Superior temporal gyrus (tissue), 1 donor: ENCODE results near the gene EXD3.

Source experiments
- DNase-seq: peaks from one replicate; pipeline ENCODE4 v3.0.0-alpha.2; 2016; ENCODE audit errors: extremely low spot score

Gene EXD3

DNA sequence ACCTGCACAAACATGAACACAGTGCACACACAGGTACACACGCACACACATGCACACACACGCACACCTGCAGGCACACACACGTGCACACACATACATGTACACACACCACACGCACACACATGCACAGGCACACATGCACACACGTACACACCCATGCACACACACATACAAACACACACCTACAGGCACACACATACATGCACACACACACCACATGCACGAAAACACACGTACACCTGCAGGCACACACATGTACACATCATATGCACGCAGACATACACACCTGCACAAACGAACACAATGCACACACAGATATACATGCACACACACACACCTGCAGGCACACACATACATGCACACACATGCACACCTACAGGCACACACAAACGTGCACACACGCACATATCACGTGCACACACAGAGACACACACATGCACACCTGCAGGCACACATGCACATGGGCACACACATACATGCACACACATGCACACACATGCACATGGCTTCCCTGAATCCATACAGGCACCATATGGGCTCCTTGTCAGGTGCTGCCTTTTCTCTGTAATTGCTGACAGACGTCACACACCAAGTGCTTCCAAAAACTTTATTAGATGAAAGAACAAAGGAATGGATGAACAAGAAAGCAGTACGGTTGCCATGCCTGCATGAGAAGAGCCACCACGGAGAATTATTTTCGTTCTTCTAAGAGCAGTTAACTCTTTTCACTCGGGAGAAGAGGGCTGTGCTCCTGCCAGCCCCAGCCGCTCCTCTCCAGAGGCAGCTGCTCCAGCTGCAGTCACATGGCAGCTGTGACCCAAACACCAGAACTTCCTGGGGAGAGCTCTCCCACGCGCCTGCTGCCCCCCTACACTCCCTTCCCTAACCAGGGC, 57.2 kb downstream of the EXD3 start:
- no peak for DNase-seq

DNA sequence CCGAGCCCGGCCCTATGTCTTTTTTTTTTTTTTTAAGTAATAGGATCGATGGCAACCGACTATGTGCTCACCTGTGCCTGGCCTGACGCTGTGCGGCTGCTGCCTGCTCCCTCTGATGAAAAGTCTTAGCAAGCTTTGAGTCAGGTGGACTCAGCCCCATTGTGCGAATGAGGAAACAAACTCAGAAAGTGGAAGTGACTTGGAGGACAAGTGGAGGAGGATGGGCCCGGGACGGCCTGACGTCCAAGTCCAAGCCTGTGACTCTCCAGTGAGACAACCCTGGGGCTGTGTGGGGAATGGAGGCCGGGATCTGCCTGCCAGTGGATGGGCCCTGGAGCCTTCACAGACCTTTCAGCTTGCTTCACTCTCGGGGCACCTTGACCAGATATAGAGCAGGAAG, 57.9 kb downstream of the EXD3 start:
- no peak for DNase-seq

DNA sequence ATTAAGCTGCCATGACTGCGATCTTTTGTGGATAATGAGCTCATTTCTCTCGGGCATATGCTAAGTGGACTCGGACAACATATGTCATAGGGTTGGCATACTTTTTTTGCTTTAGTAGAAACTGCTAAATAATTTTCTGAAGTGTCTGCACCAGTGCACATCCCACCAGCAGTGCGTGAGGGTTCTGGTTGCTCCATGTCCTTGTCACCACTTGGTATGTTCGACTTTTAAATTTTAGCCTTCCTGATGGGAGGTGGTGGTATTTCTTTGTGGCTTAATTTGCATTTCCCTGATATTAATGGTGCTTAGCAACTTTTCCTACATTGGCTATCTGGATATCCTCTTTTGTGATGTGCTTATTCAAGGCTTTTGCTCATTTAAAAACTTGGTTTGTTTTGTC, 63.1 kb downstream of the EXD3 start:
- DNase-seq: no peak

DNA sequence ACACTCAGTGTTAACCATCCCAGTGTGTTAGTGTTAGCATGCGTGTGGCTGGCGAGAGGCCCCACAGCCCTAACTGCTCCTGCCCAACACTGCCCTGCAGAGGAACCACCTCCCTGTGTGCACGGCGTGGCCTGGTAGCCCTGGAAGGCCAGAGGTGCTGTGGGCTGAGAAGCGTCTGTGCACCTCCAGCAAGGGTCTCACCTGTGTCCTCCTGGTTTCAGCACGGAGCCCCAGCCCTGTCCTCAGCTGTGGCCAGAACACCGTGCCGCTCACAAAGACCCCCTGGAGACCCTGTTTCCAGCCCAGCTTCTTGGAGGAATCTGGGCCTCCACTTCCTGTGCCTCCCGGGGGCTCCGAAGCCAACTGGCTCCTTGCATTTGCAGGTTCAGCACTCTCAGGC, 64.8 kb downstream of the EXD3 start:
- no peak for DNase-seq

DNA sequence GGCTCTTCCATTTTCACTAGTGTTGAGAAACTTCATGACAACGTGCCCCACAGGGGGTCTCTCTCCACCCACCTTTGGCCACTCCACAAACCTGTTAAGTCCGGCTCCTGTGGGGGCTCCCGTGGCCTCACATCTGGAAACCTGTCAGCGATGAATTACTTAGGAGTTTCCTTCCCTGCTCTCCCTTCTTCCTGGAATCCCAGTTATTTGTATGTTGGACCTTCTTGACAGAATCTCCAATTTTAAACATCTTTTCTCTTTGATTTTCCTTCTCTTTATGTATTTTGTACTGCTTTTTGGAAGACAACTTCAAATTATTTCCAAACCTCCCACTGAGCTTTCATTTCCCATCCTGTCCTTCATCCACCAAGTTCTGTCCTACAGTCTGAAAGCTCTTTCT, 65.8 kb downstream of the EXD3 start:
- no peak for DNase-seq

DNA sequence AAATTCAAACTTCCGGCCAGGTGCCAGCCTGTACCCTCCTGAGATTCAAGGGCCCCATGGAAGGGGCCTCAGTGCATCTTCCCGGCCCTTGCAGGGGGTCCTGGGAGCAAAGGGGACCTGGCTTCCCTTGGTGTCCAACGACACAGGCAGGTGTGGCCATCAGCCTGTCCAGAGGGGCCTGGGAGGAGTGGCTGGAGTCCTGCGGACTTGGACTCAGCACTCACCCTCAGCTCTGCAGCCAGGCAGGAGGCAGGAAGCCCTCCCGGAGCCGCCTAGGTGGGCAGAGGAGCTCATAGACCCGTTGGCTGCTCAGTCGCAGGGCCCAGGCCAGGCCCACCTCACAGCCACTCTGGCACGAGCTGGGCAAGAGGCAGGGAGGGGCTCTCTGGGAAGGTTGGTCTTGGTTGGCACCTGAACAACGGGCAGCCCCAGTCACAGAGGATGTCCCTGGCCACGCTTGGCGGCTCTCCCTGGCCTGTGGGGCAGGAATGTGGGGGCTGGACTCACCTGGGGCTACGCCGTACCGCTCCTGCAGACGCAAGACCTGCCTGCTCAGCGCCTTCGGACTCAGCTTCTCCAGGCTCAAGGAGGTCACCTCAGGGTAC, 67.1 kb downstream of the EXD3 start:
- DNase-seq: no peak

DNA sequence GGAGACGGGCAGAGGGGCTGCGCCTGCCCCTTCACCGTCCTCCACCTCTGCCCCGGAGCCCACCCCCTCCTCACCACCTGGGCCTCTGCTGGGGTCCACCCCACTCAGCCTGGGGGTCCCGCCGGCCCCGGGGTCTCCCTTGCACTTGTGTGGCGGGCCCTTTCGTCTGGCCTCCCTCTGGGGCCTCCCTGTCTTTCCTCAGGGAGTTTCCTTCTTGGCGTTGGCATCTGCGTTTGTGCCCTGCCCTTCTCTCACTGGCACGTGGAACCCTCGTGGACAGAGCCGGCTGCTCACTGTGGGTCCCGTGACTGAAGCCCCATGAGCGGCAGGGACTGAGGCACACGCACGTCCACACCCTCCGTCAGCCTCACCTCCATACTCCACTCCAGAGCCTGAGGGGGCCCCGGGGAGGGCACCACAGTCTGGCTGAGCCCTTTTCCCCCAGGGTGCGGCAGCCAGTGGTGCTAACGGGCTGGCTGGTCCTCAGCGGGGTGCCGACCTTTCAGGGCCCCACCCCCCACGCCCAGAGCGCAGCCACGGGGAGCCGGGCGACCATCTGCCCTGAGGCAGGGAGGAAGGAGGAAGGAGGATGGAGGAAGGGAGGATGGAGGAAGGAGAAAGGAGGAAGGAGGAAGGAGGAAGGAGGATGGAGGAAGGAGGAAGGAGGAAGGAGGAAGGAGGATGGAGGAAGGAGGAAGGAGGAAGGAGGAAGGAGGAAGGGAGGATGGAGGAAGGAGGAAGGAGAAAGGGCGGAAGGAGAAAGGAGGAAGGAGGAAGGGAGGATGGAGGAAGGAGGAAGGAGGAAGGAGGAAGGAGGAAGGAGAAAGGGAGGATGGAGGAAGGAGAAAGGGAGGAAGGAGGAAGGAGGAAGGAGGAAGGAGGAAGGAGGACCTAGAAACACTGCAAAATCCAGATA, 67.9 kb downstream of the EXD3 start:
- no peak for DNase-seq

DNA sequence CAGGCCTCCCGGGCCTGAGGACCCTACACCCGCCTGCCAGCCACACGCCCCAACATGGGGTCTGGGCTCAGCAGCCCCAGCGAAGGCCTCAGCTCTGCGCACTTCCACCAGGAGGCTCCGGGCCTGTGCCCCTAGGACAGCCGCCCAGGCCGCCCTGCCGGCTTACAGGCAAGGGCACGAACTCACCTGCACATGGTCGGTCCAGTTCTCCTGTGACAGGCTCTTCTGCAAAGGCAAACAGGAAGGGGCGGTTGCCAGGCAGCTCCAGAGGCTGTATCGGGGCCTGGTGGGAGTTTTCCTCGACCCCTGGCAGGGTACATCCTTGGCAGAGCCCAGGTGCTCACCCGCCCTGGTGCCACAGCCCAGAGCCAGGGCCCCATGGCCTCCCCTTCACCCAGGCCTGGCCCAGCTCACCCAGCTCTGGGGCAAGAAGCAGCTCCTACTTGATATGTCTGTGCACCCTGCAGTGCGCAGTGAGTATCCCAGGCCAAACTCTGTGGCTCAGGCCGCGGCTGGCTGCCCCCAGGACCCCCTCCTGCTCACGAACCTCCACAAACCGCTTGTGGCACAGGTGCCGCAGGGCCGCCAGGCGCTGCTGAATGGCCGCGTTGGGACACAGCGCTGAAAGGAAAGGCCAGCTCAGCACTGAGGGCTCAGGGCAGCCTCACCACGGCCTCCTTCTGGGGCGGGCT, 68.7 kb downstream of the EXD3 start:
- DNase-seq: no peak

DNA sequence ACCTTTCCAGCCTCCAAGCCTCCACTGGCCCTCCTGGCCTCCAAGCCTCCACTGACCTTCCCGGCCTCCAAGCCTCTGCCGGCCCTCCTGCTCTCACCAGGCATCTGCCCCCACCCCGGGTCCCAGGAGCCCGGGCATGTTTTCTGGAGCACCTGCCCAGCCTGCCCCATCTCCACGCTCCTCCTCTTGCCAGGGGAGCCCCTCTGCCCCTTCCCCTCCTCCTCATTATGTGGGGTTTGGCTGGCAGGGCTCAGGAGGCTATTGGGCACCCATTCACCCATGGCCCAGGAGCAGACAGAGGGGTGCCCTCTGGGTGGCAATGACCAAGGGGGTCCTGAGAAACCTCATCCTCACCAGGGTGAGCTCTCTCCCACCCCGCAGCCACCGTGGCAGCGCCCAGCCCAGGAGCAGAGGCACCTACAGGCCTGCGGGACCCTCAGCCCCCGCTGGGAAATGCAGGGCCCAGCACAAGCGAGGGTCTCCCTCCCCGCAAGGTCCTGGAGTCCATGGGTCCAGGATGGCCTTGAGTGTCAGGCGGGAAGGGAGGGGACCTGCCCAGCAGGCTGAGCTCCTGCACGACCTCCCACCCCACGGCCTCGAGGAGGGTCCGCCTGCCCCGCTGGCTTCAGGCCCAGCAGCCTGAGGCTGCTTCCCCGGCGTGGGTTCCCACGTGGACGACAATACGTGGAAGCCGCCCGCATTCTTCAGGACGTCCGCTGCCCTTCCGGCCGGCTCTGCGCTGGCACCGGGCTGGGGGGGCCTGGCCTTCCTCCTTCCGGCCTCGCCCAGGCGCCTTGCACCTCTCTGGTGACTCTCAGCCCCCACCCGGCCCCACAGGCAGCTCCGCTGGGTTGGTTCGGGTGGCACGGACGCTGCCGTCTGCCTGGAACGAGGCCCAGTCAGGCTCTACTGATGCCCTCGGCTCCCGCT, 69.5 kb downstream of the EXD3 start:
- DNase-seq: no peak

DNA sequence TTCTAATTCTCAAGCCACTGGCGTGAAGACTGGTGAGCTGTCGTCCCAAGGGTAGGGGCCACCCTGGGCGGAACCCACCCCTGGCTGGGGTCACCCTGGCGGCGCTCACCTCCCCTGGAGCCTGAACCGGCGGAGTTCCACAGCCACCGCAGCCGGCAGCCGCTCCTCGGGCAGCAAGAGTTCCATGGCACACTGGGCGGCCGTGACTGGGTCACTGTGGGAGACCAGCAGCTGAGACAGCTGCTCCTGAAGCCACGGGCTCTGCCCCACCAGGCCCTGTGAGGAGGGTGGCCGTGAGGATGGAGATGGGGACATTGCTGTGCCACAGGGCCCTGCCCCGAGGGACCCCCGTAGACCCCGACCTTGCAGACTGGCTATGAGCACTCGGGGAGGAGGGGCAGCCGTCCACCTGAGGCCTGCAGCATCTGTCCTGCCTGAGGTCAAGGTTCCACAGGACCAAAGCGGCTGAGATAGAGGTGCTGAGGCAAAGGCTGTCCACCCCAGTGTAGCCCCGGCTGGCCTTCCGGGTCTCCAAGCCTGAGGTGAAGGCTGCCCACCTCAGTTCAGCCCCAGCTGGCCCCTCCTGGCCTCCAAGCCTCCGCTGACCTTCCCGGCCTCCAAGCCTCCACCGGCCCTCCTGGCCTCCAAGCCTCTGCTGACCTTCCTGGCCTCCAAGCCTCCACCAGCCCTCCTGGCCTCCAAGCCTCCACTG, 70.3 kb downstream of the EXD3 start:
- no peak for DNase-seq

DNA sequence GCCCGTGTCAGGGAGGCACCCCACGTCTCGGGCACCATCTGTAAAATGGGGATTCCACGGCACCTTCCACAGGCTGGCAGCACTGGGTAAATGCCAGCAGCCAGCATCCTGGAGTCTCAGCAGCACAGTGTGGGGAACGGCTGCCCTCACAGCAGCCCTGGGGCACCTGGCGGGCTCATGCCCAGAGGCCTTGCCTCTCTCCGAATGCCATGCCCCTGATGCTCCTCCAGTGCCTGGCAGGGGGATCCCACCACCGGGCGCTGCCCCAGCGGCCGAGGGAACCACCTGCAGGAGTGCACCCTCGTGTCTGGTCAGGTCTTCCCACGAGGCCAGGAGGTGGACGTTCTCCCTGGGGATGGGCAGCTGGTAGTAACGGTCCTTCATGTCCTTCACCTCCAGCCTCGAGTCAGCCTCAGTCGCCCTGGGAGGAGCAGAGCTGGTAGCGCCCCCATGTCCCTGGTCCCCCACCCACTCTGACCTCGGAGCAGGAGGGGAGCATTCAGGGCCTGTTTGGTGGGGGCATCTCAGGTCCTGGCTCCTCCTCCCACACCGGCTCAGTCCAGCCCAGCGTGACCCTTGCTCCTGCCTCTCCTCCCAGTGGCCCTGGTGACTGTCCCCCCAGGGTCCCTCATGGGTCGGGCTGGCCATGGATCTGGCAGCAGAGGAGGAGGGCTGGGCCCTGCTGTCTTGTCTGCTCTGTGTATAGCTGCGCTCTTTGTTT, 71.0 kb downstream of the EXD3 start:
- DNase-seq: no peak

DNA sequence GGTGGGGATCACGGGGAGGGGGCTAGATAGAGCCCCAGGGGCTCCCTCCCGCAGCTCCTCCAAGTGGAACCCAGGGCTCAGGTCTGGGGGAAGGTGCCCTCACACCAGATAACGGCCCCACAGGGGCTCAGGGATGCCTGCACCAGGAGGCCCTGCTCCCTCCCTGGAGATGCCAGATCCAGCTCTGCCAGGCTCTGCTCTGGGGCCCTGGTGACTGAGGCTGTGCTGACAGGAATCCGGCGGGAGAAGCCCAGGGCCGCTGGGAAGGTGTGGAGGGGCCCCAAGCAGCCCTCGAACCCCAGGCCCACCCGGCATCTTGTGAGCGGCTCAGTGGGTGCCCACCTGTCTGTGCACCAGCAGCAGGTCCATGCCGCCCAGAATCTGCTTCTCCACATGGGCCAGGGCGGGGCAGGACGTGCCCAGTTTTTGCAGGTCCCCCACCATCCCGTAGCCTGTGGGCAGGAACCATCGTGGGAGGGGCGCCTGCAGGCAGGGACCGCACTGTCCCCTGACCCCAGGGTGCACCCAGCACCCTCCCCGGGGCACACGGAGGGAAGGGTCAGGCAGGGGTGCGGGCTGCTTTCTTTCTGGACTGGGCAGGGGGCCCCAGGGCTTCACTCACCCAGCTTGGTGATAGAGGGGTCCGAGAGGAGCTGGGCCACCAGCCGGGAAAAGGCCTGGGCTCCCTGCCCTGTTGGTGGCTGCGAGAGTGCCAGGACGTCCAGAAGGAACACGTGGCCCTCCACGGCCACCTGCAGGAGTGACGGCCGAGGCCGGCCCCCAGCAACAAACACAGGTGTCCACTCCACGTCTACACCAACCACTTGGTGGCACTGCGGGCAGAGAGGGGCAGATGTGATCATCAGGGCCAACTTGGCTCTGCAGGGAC, 72.0 kb downstream of the EXD3 start:
- no peak for DNase-seq

DNA sequence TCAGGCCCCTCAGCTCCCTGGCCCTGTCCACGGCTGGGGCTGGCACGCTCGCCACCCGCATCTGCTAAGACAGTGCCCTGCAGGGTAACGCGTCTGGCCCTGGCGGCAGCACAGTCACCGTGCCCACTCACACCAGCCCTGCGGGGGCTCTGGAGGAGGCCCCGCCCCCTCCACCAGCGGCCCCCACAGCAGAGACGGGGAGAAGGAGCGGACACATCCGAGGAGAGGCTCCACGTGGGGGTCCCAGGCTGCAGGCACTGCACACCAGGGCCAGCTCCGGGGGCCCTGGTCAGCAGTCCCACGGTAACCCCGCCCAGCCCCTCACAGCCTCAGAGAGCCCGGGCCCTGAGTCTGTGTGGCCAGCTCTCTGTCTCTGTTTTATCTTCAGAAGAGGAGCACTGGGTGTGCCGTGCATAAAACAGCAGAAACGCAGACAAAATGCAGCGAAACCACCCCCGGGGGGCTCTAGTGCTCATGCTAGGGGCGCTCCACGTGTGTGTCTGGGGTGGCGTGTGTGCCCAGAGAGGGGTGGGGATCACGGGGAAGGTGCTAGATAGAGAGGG, 73.4 kb downstream of the EXD3 start:
- no peak for DNase-seq

DNA sequence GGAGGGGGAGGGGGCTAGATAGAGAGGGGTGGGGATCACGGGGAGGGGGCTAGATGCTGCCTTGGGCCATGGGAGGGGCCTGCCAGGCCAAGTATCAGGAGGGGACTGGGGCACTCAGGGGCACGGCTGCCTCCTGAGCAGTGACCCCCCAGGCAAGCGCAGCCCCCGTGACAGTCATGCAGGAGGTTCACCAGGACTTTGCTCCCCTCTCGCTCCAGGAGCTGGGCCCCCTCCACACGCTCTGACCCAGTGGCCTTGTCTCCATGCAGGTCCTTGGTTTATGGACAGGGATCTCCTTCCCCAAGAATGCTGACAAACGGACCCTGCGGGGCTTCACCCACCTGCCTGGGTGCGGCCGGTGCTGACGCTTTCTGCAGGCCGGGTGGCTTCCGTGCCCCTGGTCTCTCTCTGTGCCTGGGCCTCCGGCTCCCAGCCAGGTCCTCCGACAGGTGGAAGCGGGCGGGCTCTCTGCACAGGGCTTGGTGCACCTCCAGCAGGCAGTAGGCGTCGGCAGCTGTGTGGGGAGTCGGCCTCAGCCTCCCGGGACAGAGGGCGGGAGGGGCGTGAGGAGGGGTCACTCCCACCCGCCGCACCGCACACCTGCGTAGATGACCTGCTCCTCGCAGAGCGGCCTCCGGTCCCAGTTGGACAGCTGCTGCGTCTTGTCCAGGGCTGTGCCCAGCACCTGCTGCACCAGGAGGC, 74.0 kb downstream of the EXD3 start:
- no peak for DNase-seq

DNA sequence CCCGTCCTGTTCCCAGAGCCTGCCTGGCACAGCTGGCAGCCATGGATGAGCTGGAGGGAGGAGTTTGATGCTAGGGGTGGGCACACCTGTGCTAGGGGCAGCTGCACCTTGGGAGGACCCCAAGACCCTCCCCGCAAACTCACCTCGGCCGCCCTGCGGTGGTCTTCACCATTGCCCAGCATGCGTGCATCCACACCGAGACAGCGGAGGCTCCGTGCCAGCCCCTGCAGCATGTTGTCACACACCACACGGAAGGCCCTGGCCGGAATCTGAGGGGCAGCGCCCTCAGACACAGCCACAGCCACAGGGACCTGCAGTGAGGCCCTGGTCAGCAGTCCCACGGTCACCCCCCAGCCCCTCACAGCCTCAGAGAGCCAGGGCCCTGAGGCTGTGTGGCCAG, 75.0 kb downstream of the EXD3 start:
- no peak for DNase-seq

DNA sequence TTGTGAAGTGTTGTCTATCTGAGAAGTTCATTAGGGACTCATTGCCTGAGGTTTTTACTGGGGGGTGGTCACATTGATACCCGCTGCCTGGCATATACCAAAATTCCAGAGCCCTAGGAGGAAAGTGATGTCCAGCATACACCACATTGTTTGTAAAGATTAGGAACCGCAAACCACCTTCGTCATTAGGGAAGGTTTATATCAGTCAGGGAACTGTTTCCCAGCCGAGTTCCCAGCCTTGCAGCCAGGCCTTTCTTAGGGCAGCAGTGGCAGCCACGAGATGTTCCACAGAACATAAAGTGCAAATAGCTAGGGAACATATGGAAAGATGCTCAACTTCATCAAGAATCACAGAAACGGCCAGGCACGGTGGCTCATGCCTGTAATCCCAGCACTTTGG, 80.5 kb downstream of the EXD3 start:
- DNase-seq: no peak

DNA sequence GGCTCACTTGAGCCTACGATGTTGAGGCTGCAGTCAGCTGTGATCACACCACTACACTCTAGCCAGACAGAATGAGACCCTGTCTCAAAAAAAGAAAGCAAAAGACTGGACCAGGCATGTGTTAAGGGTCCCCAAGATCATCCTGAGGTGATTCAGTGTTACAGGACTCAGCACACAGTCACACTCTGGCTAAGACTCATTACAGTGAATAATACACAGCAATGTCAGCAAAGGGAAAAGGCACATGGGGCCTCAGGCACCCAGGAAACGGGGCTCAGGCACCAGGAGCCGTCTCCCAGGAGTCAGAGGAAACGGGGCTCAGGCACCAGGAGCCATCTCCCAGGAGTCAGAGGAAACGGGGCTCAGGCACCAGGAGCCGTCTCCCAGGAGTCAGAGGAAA, 81.7 kb downstream of the EXD3 start:
- no peak for DNase-seq
